ENCODE results near the gene PLXDC2.

The PLXDC2 gene

DNA sequence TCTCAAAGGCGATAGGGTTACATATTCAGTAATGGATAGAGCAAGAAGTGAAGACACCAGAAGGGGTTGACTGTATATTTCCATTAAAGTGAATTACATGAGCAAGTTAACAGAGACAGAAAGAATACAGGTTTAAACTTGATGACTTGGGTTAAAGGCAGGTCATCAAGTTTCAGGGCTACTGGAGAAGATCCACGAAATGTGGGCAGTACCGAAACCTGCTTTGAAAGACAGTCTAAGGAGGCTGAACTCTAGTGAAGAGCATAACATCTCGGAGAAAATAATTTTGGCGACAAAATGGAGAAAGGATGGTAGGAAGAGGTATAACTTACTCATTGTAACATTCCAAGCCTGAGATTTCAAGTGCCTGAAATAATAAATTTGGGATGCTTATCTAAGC lies 26.6 kb upstream of the PLXDC2 start:
- H3K4me3 Mint-ChIP-seq, result no peak overlapping the region
- H3K9me3 Mint-ChIP-seq, result peaks cover 3% of the 10 kb centered on the region

DNA sequence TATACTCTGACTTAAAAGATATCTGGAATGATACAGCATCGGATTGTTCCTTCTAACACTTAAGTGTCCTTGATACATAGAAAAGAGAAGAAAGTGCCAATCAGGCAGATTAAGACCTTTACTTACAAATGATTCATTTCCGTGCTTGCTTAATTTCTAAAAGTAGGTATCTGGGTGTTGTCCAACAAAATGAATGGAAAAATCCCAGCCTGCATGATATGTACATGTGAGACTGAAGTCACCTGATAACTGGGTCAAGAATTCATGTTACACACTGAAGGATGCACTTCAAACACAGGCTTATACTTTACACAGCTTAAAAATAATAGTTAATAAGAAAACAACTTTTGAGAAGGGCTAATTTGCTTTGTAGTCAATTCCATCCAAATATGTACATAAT lies 25.2 kb upstream of the PLXDC2 start:
- Mint-ChIP-seq H3K27ac (no peak overlapping the region), H3K36me3 (ENCODE audit: low read depth) (no peaks in the 10 kb centered on the region), H3K27me3 (ENCODE audit: low read depth) (no peaks in the 10 kb centered on the region), H3K4me3 (no peak overlapping the region), H3K4me1 (no peaks in the 10 kb centered on the region), H3K9me3 (peaks cover 3% of the 10 kb centered on the region)
- TF ChIP-seq, protein P1, sequence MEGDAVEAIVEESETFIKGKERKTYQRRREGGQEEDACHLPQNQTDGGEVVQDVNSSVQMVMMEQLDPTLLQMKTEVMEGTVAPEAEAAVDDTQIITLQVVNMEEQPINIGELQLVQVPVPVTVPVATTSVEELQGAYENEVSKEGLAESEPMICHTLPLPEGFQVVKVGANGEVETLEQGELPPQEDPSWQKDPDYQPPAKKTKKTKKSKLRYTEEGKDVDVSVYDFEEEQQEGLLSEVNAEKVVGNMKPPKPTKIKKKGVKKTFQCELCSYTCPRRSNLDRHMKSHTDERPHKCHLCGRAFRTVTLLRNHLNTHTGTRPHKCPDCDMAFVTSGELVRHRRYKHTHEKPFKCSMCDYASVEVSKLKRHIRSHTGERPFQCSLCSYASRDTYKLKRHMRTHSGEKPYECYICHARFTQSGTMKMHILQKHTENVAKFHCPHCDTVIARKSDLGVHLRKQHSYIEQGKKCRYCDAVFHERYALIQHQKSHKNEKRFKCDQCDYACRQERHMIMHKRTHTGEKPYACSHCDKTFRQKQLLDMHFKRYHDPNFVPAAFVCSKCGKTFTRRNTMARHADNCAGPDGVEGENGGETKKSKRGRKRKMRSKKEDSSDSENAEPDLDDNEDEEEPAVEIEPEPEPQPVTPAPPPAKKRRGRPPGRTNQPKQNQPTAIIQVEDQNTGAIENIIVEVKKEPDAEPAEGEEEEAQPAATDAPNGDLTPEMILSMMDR (IDR thresholded peaks at IDR 0.05; ENCODE audit: unreplicated experiment in 3 of 3), result no peak

More for the DNA sequence above, 26.6 kb upstream of the PLXDC2 start:
- H3K27ac Mint-ChIP-seq, result no peak overlapping the region
- no peaks in the 10 kb centered on the region for H3K36me3 Mint-ChIP-seq (ENCODE audit: low read depth)
- TF ChIP-seq, protein P1 (IDR thresholded peaks at IDR 0.05; ENCODE audit: unreplicated experiment in 3 of 3), result no peak
- no peaks in the 10 kb centered on the region for H3K4me1 Mint-ChIP-seq
- no peaks in the 10 kb centered on the region for H3K27me3 Mint-ChIP-seq (ENCODE audit: low read depth)

DNA sequence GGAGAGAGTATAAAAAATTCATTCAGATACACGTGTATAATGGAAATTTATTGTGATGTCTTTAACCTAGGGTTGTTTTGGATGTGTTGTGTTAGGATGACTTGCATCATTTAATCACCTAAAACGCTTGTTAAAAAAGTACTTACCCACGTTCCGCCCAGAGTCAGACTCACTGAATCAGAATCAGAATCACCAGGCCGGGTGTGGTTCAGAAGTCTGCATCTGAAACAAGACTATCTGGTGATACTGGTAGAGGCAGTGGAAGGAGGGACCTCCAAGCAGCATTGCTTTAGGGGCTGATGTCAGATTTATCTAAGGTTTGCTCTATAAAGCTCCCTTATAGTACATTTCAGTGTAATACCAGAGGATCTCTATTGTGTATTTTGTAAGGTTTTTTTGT lies 20.5 kb upstream of the PLXDC2 start:
- TF ChIP-seq, protein P1 (IDR thresholded peaks at IDR 0.05; ENCODE audit: unreplicated experiment in 3 of 3), result no peak
- H3K9me3 Mint-ChIP-seq, result peaks cover 10% of the 10 kb centered on the region
- no peak overlapping the region for H3K27ac Mint-ChIP-seq
- no peaks in the 10 kb centered on the region for H3K36me3 Mint-ChIP-seq (ENCODE audit: low read depth)
- no peak overlapping the region for H3K4me3 Mint-ChIP-seq
- no peaks in the 10 kb centered on the region for H3K4me1 Mint-ChIP-seq
- H3K27me3 Mint-ChIP-seq (ENCODE audit: low read depth), result no peaks in the 10 kb centered on the region

DNA sequence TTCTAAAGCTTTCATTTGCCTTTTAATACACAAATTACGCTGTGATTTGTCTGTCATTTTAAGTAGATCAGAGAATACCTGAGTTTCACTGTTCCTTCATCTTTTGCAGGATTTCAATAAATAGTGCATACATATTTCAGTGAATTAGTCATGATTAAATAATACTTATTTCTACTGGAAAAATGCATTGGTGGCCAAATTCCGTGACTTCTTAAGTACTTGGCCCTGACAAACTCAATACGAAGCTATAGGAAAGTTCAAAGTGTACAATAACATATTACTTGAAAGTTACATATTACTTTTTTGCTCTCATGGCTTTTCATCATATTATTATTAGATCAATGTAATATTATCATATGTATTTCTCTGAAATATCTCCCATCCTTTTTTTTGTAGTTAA lies 16.1 kb upstream of the PLXDC2 start:
- Mint-ChIP-seq H3K27me3 (ENCODE audit: low read depth) (no peaks in the 10 kb centered on the region), H3K4me1 (no peaks in the 10 kb centered on the region), H3K36me3 (ENCODE audit: low read depth) (no peaks in the 10 kb centered on the region), H3K9me3 (peaks cover 12% of the 10 kb centered on the region), H3K27ac (no peak overlapping the region), H3K4me3 (no peak overlapping the region)
- TF ChIP-seq, protein P1 (IDR thresholded peaks at IDR 0.05; ENCODE audit: unreplicated experiment in 3 of 3), result no peak

DNA sequence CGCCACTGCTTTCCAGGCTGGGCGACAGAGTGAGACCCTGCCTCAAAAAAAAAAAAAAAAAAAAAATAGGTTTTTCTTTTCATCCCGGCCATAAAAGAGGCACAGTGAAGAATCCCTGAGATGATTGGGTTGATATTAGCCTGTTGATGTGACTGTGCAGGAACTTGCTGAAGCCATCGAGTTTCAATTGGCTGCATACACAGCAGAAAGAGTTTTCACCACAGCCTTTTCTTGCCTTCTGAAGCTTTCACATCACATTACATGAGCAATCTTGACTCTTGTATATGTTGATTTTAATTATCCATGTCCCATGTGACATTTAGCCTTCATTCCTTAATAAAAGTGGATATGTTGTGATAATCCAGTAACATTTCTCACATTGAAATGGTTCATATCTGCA lies 14.9 kb upstream of the PLXDC2 start:
- TF ChIP-seq, protein P1 (IDR thresholded peaks at IDR 0.05; ENCODE audit: unreplicated experiment in 3 of 3), result no peak
- no peak overlapping the region for H3K4me3 Mint-ChIP-seq
- peaks cover 13% of the 10 kb centered on the region for H3K9me3 Mint-ChIP-seq
- peaks cover 3% of the 10 kb centered on the region for H3K36me3 Mint-ChIP-seq (ENCODE audit: low read depth)
- no peaks in the 10 kb centered on the region for H3K27me3 Mint-ChIP-seq (ENCODE audit: low read depth)
- H3K4me1 Mint-ChIP-seq, result no peaks in the 10 kb centered on the region
- H3K27ac Mint-ChIP-seq, result no peak overlapping the region

DNA sequence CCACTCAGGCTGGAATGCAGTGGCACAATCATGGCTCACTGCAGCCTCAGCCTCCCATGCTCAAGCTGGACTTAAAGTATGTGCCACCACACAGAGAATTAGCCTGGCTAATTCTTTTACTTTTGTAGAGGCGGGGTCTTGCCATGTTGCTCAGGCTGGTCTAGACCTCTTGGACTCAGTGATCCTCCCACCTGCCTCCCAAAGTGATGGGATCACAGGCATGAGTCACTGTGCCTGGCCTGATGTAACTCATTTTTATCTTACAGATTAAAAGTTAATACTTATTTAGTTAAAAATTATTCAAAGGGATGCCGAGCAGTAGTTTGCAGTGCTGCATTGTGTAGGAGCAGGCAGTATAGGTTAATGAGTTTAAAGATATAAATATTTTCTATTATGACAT lies 12.6 kb upstream of the PLXDC2 start:
- TF ChIP-seq, protein P1 (IDR thresholded peaks at IDR 0.05; ENCODE audit: unreplicated experiment in 3 of 3), result no peak
- peaks cover 9% of the 10 kb centered on the region for H3K9me3 Mint-ChIP-seq
- no peak overlapping the region for H3K27ac Mint-ChIP-seq
- no peak overlapping the region for H3K4me3 Mint-ChIP-seq
- no peaks in the 10 kb centered on the region for H3K4me1 Mint-ChIP-seq
- H3K27me3 Mint-ChIP-seq (ENCODE audit: low read depth), result no peaks in the 10 kb centered on the region
- H3K36me3 Mint-ChIP-seq (ENCODE audit: low read depth), result peaks cover 3% of the 10 kb centered on the region
